H1 (cell line): ENCODE results near the gene ZNF532. TPM values are rescaled to one million over a fixed set of nuclear protein-coding genes. Genes with fewer than 3 reads are reported as not detected.

Experiments used
- CBX5 ChIP-seq: fragments of 300-800, 300-1000 bp; sonication (generic); IDR thresholded peaks from 2 replicates; pipeline ENCODE4 v1.7.1; 2016; ENCODE audit warnings: antibody characterized with exemption, low read length, low read depth
- CHD1 ChIP-seq: IDR thresholded peaks from 2 replicates; pipeline ENCODE4 v1.6.1; 2012; ENCODE audit warnings: low read depth, low read length, improper control_type of control experiment
- EP300 ChIP-seq, 2 experiments: IDR thresholded peaks; 1 replicate in 1 of 2; 2 replicates in 1 of 2; pipeline ENCODE4 v1.6.1; 2011 to 2012; ENCODE audit warnings: low read depth in 2 of 2, low read length in 2 of 2, mild to moderate bottlenecking in 2 of 2, borderline replicate concordance in 1 of 2, inconsistent platforms in 1 of 2, moderate library complexity in 1 of 2
- HDAC2 ChIP-seq, 2 experiments: fragments of 300-600 bp in 1 of 2; sonication (generic) in 1 of 2; IDR thresholded peaks; 2 replicates each; pipeline ENCODE4 v1.6.1; 2011 to 2012; ENCODE audit warnings: low read depth in 2 of 2, low read length in 2 of 2, mild to moderate bottlenecking in 2 of 2, moderate library complexity in 2 of 2, borderline replicate concordance in 1 of 2, inconsistent platforms in 1 of 2
- KDM1A ChIP-seq: fragments of 200-600, 300-600 bp; sonication (generic); IDR thresholded peaks from 2 replicates; pipeline ENCODE4 v1.7.1; 2016; ENCODE audit warnings: mild to moderate bottlenecking, low read length, borderline replicate concordance
- KDM5A ChIP-seq: fragments of 200-600 bp; IDR thresholded peaks from 2 replicates; pipeline ENCODE4 v1.7.1; 2012; ENCODE audit warnings: mild to moderate bottlenecking, low read length, inconsistent platforms, mixed read lengths
- POLR2AphosphoS5 ChIP-seq: IDR thresholded peaks from 2 replicates; pipeline ENCODE4 v1.6.1; 2011; ENCODE audit warnings: low read depth, low read length
- SAP30 ChIP-seq: fragments of 300-600 bp; sonication (generic); IDR thresholded peaks from 2 replicates; pipeline ENCODE4 v1.7.1; 2012; ENCODE audit warnings: low read length, moderate library complexity, mild to moderate bottlenecking, inconsistent platforms; ENCODE audit not compliant: insufficient read depth, insufficient replicate concordance
- SIN3A ChIP-seq, 2 experiments: IDR thresholded peaks in 1 of 2; conservative IDR thresholded peaks in 1 of 2; 2 replicates each; pipeline ENCODE4 v1.6.1; 2011 to 2012; ENCODE audit warnings: low read length in 2 of 2, improper control_type of control experiment in 1 of 2, low read depth in 1 of 2, mild to moderate bottlenecking in 1 of 2
- USF2 ChIP-seq: IDR thresholded peaks from 2 replicates; pipeline ENCODE4 v1.6.1; 2011; ENCODE audit warnings: low read length, improper control_type of control experiment
- YY1 ChIP-seq: IDR thresholded peaks from 2 replicates; pipeline ENCODE4 v1.6.1; 2011; ENCODE audit warnings: low read depth, mild to moderate bottlenecking, low read length
- polyA plus RNA-seq, 7 experiments: library from polyadenylated mRNA; depleted of rRNA in 3 of 7; stranded (reverse) in 5 of 7; unstranded in 2 of 7; fragments of >200 nt in 5 of 7; fragments of 200-250 nt in 2 of 7; gene quantifications; 1 replicate in 5 of 7; 2 replicates in 1 of 7; 4 replicates in 1 of 7; pipeline versions ENCODE4 v1.2.1 to v1.2.3, GENCODE V29; 2011 to 2013; ENCODE audit warnings: missing spikeins in 2 of 7, mixed read lengths in 2 of 7
- total RNA-seq: library from RNA; stranded (reverse); fragmentation: NEBNext Ultra II Directional; extraction: Animal tissue kit (Norgen Biotek cat#: 25700); gene quantifications from 2 replicates; pipeline ENCODE4 v1.2.1, GENCODE V29; 2021

ZNF532 gene
- total and polyA plus RNA-seq, 2 of the 8 experiments (the other 6 are each of a cell fraction or from before 2014, with no cell fraction given) = 143 to 240 TPM

- TF ChIP-seq HDAC2 (IDR thresholded peaks at IDR 0.05; ENCODE audit: borderline replicate concordance in 1 of 2, low read depth in 2 of 2, low read length in 2 of 2) = no peak
- TF ChIP-seq USF2 = no peak
- TF ChIP-seq CHD1 = no peak
- no peak for TF ChIP-seq EP300 (IDR thresholded peaks at IDR 0.05; ENCODE audit: borderline replicate concordance in 1 of 2, low read depth in 2 of 2, low read length in 2 of 2)
- no peak for TF ChIP-seq POLR2AphosphoS5
- TF ChIP-seq CBX5 = no peak
- TF ChIP-seq KDM1A = no peak
- no peak for TF ChIP-seq YY1
- no peak for TF ChIP-seq KDM5A
- no peak for TF ChIP-seq SIN3A (conservative IDR thresholded peaks at IDR 0.05 in 1 of 2, IDR thresholded peaks at IDR 0.05 in 1 of 2; ENCODE audit: low read depth in 1 of 2, low read length in 2 of 2)
- TF ChIP-seq SAP30 = no peak
Observed at GRCh38 chr18:59022167-59022945, 157.7 kb downstream of the ZNF532 start (continued).
